ENCODE results near the gene RBM38.

The RBM38 gene

DNA sequence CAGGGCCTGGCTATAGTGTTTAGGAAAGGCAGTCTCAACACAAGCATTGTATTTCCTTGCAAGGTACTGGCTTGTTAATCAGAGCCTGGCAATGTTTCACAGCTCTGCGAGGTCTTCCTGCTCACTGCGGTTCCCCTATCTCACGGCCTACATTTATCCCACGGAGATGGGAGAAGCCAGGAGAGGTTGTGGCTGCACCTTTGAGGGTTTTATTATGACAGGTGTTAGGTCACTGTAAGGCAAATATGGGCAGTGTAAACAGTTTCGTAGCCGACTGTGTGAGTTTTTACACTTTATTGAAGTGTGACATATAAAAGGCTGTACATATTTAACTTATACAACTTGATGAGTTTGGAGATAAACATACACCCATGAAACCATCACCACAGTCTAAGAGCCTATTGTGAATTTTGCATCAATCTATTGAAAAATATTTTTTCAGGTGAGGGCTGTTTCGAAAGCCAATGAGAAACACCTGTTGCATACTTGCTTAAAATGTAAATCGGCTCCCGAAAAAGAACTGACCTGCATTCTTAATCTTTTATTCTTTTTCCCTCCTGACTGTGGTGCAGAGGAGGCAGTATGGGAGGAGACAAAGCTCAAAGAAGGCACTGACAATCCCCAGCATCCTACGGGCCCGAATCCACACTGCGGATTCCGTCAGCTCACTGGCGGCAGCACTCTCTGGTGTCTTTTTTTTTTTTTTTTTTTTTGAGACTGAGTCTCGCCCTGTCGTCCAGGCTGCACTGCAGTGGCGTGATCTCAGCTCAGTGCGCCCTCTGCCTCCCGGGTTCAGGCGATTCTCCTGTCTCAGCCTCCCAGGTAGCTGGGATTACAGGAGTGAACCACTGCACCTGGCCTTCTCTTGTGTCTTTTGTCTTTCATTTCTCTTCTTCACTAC is 7.5 kb upstream of the RBM38 start (continued):
- TF ChIP-seq ZNF138 (tag by site-specific recombination; IDR thresholded peaks at IDR 0.05; ENCODE audit: borderline replicate concordance) = no peak
- TF ChIP-seq ZNF585B (tag by site-specific recombination; IDR thresholded peaks at IDR 0.05) = no peak
- peak; percentile 68; the same call in 1 of the 2 replicates for TF ChIP-seq SCRT1 (tag by site-specific recombination; IDR thresholded peaks at IDR 0.05; ENCODE audit: borderline replicate concordance)

DNA sequence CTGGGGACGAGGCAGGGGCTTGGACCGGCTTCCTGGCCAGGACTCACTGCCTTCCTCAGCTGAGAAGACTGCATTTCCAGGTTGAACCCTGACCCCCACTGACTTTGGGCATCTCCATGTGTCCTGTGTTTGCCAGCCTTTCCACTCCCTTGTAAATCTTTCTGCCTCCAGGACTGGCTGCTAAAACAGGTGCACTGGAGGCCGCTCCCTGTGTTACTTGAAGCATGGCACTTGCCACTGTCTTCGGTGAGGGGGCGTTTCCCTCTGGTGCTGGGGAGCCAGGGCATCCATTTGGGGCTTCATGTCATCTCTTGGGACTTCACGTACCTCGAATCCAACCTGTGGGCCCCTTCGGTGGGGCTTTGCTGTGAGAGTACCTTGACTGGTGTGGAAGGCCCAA is 6.7 kb upstream of the RBM38 start:
- ChIA-PET POLR2A (interaction anchor here (0.6 kb wide), 1 partner anchor 55 kb away, joined by 4 read pairs; no protein-coding TSS in a partner anchor), CTCF (interaction anchor here (1.1 kb wide), 1 partner anchor 129 kb away, joined by 3 read pairs; no protein-coding TSS in a partner anchor)
- no peaks in the 10 kb centered on the region for H3K4me1 ChIP-seq (ENCODE audit: control insufficient read depth, insufficient read depth, low read length)
- TF ChIP-seq ZNF211 (tag by site-specific recombination; IDR thresholded peaks at IDR 0.05; ENCODE audit: low read depth) = no peak
- no peaks in the 10 kb centered on the region for H3K9me3 ChIP-seq (ENCODE audit: control insufficient read depth, insufficient read depth, low read depth, low read length)
- peaks cover 0 to 33% of the 10 kb centered on the region in 2 experiments; a peak in 1 of 3 replicates for H3K36me3 ChIP-seq (ENCODE audit: control insufficient read depth in 2 of 2, insufficient read depth in 1 of 2, low read length in 2 of 2)
- no peak overlapping the region for H3K4me3 ChIP-seq (ENCODE audit: low read depth, low read length)
- H3K27ac ChIP-seq (ENCODE audit: extremely low read depth, low read depth, low read length) = no peak overlapping the region

- Histone ChIP-seq H3K27ac (ENCODE audit: extremely low read depth, low read depth, low read length) (no peak overlapping the region), H3K4me1 (ENCODE audit: control insufficient read depth, insufficient read depth, low read length) (no peaks in the 10 kb centered on the region), H3K9me3 (ENCODE audit: control insufficient read depth, insufficient read depth, low read depth, low read length) (no peaks in the 10 kb centered on the region), H3K36me3 (ENCODE audit: control insufficient read depth in 2 of 2, insufficient read depth in 1 of 2, low read length in 2 of 2) (peaks cover 0 to 27% of the 10 kb centered on the region in 2 experiments; a peak in 1 of 3 replicates), H3K4me3 (ENCODE audit: low read depth, low read length) (no peak overlapping the region)
- POLR2A ChIA-PET = no interaction called here
- TF ChIP-seq ZNF423 (tag by site-specific recombination; IDR thresholded peaks at IDR 0.05) (no peak), ZSCAN23 (tag by site-specific recombination; IDR thresholded peaks at IDR 0.05) (no peak), AEBP2 (tag by site-specific recombination; IDR thresholded peaks at IDR 0.05; ENCODE audit: borderline replicate concordance) (no peak)
- CTCF ChIA-PET = interaction anchor here (1.1 kb wide), 1 partner anchor 128 kb away, joined by 3 read pairs; no protein-coding TSS in a partner anchor
Observed at GRCh38 chr20:57384953-57385761, 6.0 kb upstream of the RBM38 start.

GRCh38 chr20:57385940-57386339 is 5.3 kb upstream of the RBM38 start:
- ChIA-PET CTCF (no interaction called here), POLR2A (no interaction called here)
- no peaks in the 10 kb centered on the region for H3K9me3 ChIP-seq (ENCODE audit: control insufficient read depth, insufficient read depth, low read depth, low read length)
- H3K4me1 ChIP-seq (ENCODE audit: control insufficient read depth, insufficient read depth, low read length) = no peaks in the 10 kb centered on the region; the same call in 1 of the 2 replicates
- peaks cover 0 to 19% of the 10 kb centered on the region in 2 experiments; a peak in 1 of 3 replicates for H3K36me3 ChIP-seq (ENCODE audit: control insufficient read depth in 2 of 2, insufficient read depth in 1 of 2, low read length in 2 of 2)
- no peak overlapping the region for H3K27ac ChIP-seq (ENCODE audit: extremely low read depth, low read depth, low read length)
- no peak overlapping the region for H3K4me3 ChIP-seq (ENCODE audit: low read depth, low read length)
- TF ChIP-seq ZNF658 (tag by site-specific recombination; IDR thresholded peaks at IDR 0.05) = no peak
- TF ChIP-seq ZSCAN16 (tag by site-specific recombination; IDR thresholded peaks at IDR 0.05) = no peak
- TF ChIP-seq, protein P1, sequence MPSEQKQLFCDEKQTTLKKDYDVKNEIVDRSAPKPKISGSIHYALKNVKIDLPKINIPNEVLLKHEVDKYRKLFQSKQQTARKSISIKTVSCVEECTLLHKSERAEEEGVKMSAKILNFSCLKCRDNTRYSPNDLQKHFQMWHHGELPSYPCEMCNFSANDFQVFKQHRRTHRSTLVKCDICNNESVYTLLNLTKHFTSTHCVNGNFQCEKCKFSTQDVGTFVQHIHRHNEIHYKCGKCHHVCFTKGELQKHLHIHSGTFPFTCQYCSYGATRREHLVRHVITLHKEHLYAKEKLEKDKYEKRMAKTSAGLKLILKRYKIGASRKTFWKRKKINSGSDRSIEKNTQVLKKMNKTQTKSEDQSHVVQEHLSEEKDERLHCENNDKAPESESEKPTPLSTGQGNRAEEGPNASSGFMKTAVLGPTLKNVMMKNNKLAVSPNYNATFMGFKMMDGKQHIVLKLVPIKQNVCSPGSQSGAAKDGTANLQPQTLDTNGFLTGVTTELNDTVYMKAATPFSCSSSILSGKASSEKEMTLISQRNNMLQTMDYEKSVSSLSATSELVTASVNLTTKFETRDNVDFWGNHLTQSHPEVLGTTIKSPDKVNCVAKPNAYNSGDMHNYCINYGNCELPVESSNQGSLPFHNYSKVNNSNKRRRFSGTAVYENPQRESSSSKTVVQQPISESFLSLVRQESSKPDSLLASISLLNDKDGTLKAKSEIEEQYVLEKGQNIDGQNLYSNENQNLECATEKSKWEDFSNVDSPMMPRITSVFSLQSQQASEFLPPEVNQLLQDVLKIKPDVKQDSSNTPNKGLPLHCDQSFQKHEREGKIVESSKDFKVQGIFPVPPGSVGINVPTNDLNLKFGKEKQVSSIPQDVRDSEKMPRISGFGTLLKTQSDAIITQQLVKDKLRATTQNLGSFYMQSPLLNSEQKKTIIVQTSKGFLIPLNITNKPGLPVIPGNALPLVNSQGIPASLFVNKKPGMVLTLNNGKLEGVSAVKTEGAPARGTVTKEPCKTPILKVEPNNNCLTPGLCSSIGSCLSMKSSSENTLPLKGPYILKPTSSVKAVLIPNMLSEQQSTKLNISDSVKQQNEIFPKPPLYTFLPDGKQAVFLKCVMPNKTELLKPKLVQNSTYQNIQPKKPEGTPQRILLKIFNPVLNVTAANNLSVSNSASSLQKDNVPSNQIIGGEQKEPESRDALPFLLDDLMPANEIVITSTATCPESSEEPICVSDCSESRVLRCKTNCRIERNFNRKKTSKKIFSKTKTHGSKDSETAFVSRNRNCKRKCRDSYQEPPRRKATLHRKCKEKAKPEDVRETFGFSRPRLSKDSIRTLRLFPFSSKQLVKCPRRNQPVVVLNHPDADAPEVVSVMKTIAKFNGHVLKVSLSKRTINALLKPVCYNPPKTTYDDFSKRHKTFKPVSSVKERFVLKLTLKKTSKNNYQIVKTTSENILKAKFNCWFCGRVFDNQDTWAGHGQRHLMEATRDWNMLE (tag by site-specific recombination; conservative IDR thresholded peaks at IDR 0.05; ENCODE audit: low read depth) = no peak
- TF ChIP-seq ZNF514 (tag by site-specific recombination; IDR thresholded peaks at IDR 0.05) = no peak
- TF ChIP-seq ZNF704 (tag by site-specific recombination; IDR thresholded peaks at IDR 0.05) = no peak
- TF ChIP-seq ZNF223 (tag by site-specific recombination; IDR thresholded peaks at IDR 0.05) = no peak
- no peak for TF ChIP-seq ZNF211 (tag by site-specific recombination; IDR thresholded peaks at IDR 0.05; ENCODE audit: low read depth)
- no peak for TF ChIP-seq SP2 (tag by site-specific recombination; IDR thresholded peaks at IDR 0.05)
- no peak for TF ChIP-seq EGR2 (tag by site-specific recombination; IDR thresholded peaks at IDR 0.05; ENCODE audit: low read depth)
- TF ChIP-seq ZNF302 (tag by site-specific recombination; IDR thresholded peaks at IDR 0.05; ENCODE audit: low read depth) = no peak
- TF ChIP-seq, protein P2, sequence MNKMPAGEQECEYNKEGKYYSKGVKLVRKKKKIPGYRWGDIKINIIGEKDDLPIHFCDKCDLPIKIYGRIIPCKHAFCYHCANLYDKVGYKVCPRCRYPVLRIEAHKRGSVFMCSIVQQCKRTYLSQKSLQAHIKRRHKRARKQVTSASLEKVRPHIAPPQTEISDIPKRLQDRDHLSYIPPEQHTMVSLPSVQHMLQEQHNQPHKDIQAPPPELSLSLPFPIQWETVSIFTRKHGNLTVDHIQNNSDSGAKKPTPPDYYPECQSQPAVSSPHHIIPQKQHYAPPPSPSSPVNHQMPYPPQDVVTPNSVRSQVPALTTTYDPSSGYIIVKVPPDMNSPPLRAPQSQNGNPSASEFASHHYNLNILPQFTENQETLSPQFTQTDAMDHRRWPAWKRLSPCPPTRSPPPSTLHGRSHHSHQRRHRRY (tag by site-specific recombination; IDR thresholded peaks at IDR 0.05) = no peak
- TF ChIP-seq ZNF677 (tag by site-specific recombination; IDR thresholded peaks at IDR 0.05) = no peak
